GM23338 (cell line): Measurements from ENCODE around the gene MEF2D. TPM values are rescaled to one million over a fixed set of nuclear protein-coding genes. Genes with fewer than 3 reads are reported as not detected.

Source experiments
- ATAC-seq: fragments of 200-7000 bp; cut with Tn5 transposase; 3 replicates; pipeline ENCODE4 v1.9.1; 2020
- DNase-seq: peaks from one replicate; pipeline ENCODE4 v3.0.0-alpha.2; 2015; ENCODE audit warnings: low spot score
- H2AFZ ChIP-seq: fragments of 200-600 bp; sonication (generic); 2 replicates; pipeline ENCODE4 v1.8.0; 2016; ENCODE audit warnings: antibody characterized with exemption, mild to moderate bottlenecking, moderate library complexity
- H3F3A ChIP-seq: fragments of 200-600 bp; sonication (generic); replicated peaks from 2 replicates; pipeline ENCODE4 v1.8.0; 2017; ENCODE audit warnings: antibody characterized with exemption, mixed run types, low read depth
- H3K27ac ChIP-seq: fragments of 200-600 bp; sonication (generic); 2 replicates; pipeline ENCODE4 v1.6.1; 2016; ENCODE audit warnings: low read depth
- H3K27me3 ChIP-seq: fragments of 200-600 bp; sonication (generic); 2 replicates; pipeline ENCODE4 v1.8.0; 2016; ENCODE audit warnings: mild to moderate bottlenecking, mixed run types, moderate library complexity; ENCODE audit not compliant: insufficient read depth
- H3K36me3 ChIP-seq: fragments of 200-600 bp; sonication (generic); 2 replicates; pipeline ENCODE4 v1.8.0; 2016; ENCODE audit warnings: mild to moderate bottlenecking; ENCODE audit not compliant: insufficient read depth
- H3K4me1 ChIP-seq: fragments of 200-600 bp; sonication (generic); 2 replicates; pipeline ENCODE4 v1.8.0; 2016; ENCODE audit warnings: mild to moderate bottlenecking, moderate library complexity; ENCODE audit not compliant: insufficient read depth
- H3K4me2 ChIP-seq: fragments of 200-600 bp; sonication (generic); 2 replicates; pipeline ENCODE4 v1.7.1; 2017; ENCODE audit warnings: mixed run types
- H3K4me3 ChIP-seq: fragments of 200-600 bp; sonication (generic); 2 replicates; pipeline ENCODE4 v1.6.1; 2016; ENCODE audit warnings: mixed run types
- H3K79me2 ChIP-seq: fragments of 200-600 bp; sonication (generic); replicated peaks from 2 replicates; pipeline ENCODE4 v1.8.0; 2017; ENCODE audit warnings: mild to moderate bottlenecking; ENCODE audit not compliant: insufficient read depth
- H3K9me2 ChIP-seq: fragments of 200-600 bp; sonication (generic); 2 replicates; pipeline ENCODE4 v1.8.0; 2017; ENCODE audit not compliant: insufficient read depth
- H4K20me1 ChIP-seq: fragments of 200-600 bp; sonication (generic); replicated peaks from 2 replicates; pipeline ENCODE4 v1.8.0; 2017; ENCODE audit warnings: mild to moderate bottlenecking; ENCODE audit not compliant: insufficient read depth
- H3K27ac Mint-ChIP-seq: 2 replicates; pipeline ENCODE4 v1.8.0; 2020; ENCODE audit warnings: inconsistent platforms, mild to moderate bottlenecking, moderate library complexity, mixed read lengths
- H3K27me3 Mint-ChIP-seq: 3 replicates; pipeline ENCODE4 v1.8.0; 2022; ENCODE audit warnings: low read depth, mild to moderate bottlenecking, moderate library complexity, mixed read lengths, inconsistent platforms; ENCODE audit not compliant: insufficient read depth, poor library complexity
- H3K36me3 Mint-ChIP-seq: 3 replicates; pipeline ENCODE4 v1.8.0; 2021; ENCODE audit warnings: low read depth, mild to moderate bottlenecking, inconsistent platforms, moderate library complexity, mixed read lengths
- H3K4me1 Mint-ChIP-seq: 3 replicates; pipeline ENCODE4 v1.8.0; 2020; ENCODE audit warnings: mild to moderate bottlenecking, inconsistent platforms, mixed read lengths
- H3K4me3 Mint-ChIP-seq: 3 replicates; pipeline ENCODE4 v1.8.0; 2021; ENCODE audit warnings: moderate library complexity, mild to moderate bottlenecking, inconsistent platforms, mixed read lengths
- H3K9me3 Mint-ChIP-seq: 3 replicates; pipeline ENCODE4 v1.8.0; 2020; ENCODE audit warnings: moderate library complexity, mild to moderate bottlenecking, inconsistent platforms, mixed read lengths
- CREB1 ChIP-seq: fragments of 250-450 bp; sonication (Bioruptor Pico); IDR thresholded peaks from 2 replicates; pipeline ENCODE4 v1.5.0; 2020; ENCODE audit warnings: low read depth, mild to moderate bottlenecking, moderate library complexity
- CTCF ChIP-seq, 2 experiments: fragments of 200-600 bp in 1 of 2; sonication (generic) in 1 of 2; conservative IDR thresholded peaks; 2 replicates each; pipeline versions ENCODE4 v1.5.1 to v1.6.1; 2016 to 2017; ENCODE audit warnings: antibody characterized with exemption in 2 of 2, low read depth in 2 of 2, mild to moderate bottlenecking in 2 of 2, moderate library complexity in 1 of 2
- ETS1 ChIP-seq: IDR thresholded peaks from 2 replicates; pipeline ENCODE4 v1.6.1; 2016; ENCODE audit warnings: antibody characterized with exemption
- EZH2 ChIP-seq: fragments of 200-600 bp; sonication (generic); IDR thresholded peaks from one replicate; pipeline ENCODE4 v1.8.0; 2017; ENCODE audit warnings: antibody characterized with exemption, mild to moderate bottlenecking, low read depth; ENCODE audit not compliant: unreplicated experiment
- EZH2phosphoT487 ChIP-seq: fragments of 200-600 bp; sonication (generic); IDR thresholded peaks from one replicate; pipeline ENCODE4 v1.8.1; 2018; ENCODE audit warnings: antibody characterized with exemption; ENCODE audit not compliant: unreplicated experiment
- JUNB ChIP-seq: IDR thresholded peaks from one replicate; pipeline ENCODE4 v1.6.1; 2016; ENCODE audit warnings: antibody characterized with exemption; ENCODE audit not compliant: unreplicated experiment
- NANOG ChIP-seq: IDR thresholded peaks from 2 replicates; pipeline ENCODE4 v1.6.1; 2016; ENCODE audit warnings: antibody characterized with exemption, borderline replicate concordance
- POLR2AphosphoS5 ChIP-seq: IDR thresholded peaks from 2 replicates; pipeline ENCODE4 v1.6.1; 2016; ENCODE audit warnings: antibody characterized with exemption, low read depth
- REST ChIP-seq: IDR thresholded peaks from one replicate; pipeline ENCODE4 v1.6.1; 2018; ENCODE audit warnings: antibody characterized with exemption; ENCODE audit not compliant: unreplicated experiment
- STAT1 ChIP-seq: IDR thresholded peaks from one replicate; pipeline ENCODE4 v1.6.1; 2016; ENCODE audit warnings: antibody characterized with exemption; ENCODE audit not compliant: unreplicated experiment
- ZNF114 ChIP-seq: fragments of 250-450 bp; sonication (Bioruptor Pico); IDR thresholded peaks from 2 replicates; pipeline ENCODE4 v1.5.0; 2020; ENCODE audit warnings: mild to moderate bottlenecking, moderate library complexity
- ZNF331 ChIP-seq: fragments of 250-450 bp; sonication (Bioruptor Pico); IDR thresholded peaks from 2 replicates; pipeline ENCODE4 v1.5.0; 2020; ENCODE audit warnings: low read depth, mild to moderate bottlenecking, moderate library complexity
- ZNF462 ChIP-seq: fragments of 250-450 bp; sonication (Bioruptor Pico); IDR thresholded peaks from 2 replicates; pipeline ENCODE4 v1.5.0; 2020; ENCODE audit warnings: mild to moderate bottlenecking, moderate library complexity
- polyA plus RNA-seq: library from polyadenylated mRNA; unstranded; fragments of >200 nt; fragmentation: Nextera tagmentation; extraction: Ambion mirVana; gene quantifications from 2 replicates; pipeline ENCODE4 v1.2.1, GENCODE V29; 2016
- total RNA-seq: library from RNA; depleted of rRNA; stranded (reverse); fragments of >200 nt; shearing (Covaris generic); gene quantifications from 2 replicates; pipeline ENCODE4 v1.2.3, GENCODE V29; 2014

Gene MEF2D
- total and polyA plus RNA-seq, 2 experiments from 2014 or later, result 10.6 to 15.5 TPM

GRCh38 chr1:156508955-156509234 is 8.3 kb upstream of the MEF2D start:
- H3K9me2 ChIP-seq, result no peaks in the 10 kb centered on the region
- no peak overlapping the region for H3K4me2 ChIP-seq
- H3F3A ChIP-seq, result no peaks in the 10 kb centered on the region
- peaks cover 5% of the 10 kb centered on the region; the same call in 1 of the 3 replicates for H3K9me3 Mint-ChIP-seq
- no peaks in the 10 kb centered on the region for H3K36me3 Mint-ChIP-seq
- peaks cover 8% of the 10 kb centered on the region for H3K4me1 ChIP-seq
- DNase-seq (no peak), ATAC-seq (no peak)
- TF ChIP-seq ZNF331 (CRISPR knock-in tag), result no peak
- TF ChIP-seq ZNF462 (CRISPR knock-in tag), result no peak
- TF ChIP-seq NANOG, result no peak
- no peak for TF ChIP-seq ETS1
- no peak for TF ChIP-seq REST
- no peak for TF ChIP-seq POLR2AphosphoS5
- no peak for TF ChIP-seq EZH2
- TF ChIP-seq ZNF114 (CRISPR knock-in tag), result no peak
- TF ChIP-seq JUNB, result no peak
- no peak for TF ChIP-seq STAT1
- TF ChIP-seq EZH2phosphoT487, result no peak
- no peak for TF ChIP-seq CTCF (conservative IDR thresholded peaks at IDR 0.05; ENCODE audit: low read depth in 2 of 2)
- no peak for TF ChIP-seq CREB1 (CRISPR knock-in tag)
- H4K20me1 ChIP-seq, result no peaks in the 10 kb centered on the region
- peaks cover 19% of the 10 kb centered on the region for H3K27me3 Mint-ChIP-seq
- H3K27me3 ChIP-seq, result no peaks in the 10 kb centered on the region
- no peak overlapping the region for H3K27ac Mint-ChIP-seq
- H3K4me3 Mint-ChIP-seq, result no peak overlapping the region
- H3K36me3 ChIP-seq, result no peaks in the 10 kb centered on the region
- peaks cover 37% of the 10 kb centered on the region for H3K4me1 Mint-ChIP-seq
- no peak overlapping the region for H3K4me3 ChIP-seq
- H2AFZ ChIP-seq, result no peak overlapping the region
- H3K79me2 ChIP-seq, result no peaks in the 10 kb centered on the region
- no peak overlapping the region for H3K27ac ChIP-seq
